HTR-8/SVneo (cell line): Measurements from ENCODE around the gene RAB31.
A peak's percentile ranks its signal among the peaks of the same experiment; 100 is the strongest.

Experiments
- DNase-seq: peaks from one replicate; pipeline ENCODE4 v3.0.0; 2011; ENCODE audit warnings: low spot score, mixed read lengths; ENCODE audit not compliant: insufficient read length
- FAIRE-seq: peaks from 2 replicates; lab custom pipeline; 2011; peaks lifted over from hg19 to GRCh38; lab: Jason Lieb, UNC

The RAB31 gene

DNA sequence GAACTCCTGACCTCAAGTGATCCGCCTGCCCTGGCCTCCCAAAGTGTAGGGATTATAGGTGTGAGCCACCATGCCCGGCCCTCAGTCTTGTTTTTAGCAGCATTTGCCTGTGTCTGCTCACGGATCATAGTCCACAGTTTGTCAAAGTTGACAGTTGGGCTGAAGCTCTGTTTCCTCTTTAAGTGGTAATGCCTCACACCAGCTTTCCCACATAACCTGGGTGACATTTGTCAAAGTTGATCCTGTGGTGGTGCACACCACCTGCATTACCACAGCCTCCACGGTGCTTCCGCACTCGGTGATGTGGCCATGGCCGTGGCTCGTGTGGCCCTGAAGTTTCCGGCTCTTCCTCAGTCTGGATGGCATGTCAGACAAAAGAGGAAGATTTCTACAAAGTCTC lies 27.1 kb downstream of the RAB31 start:
- DNase-seq (no peak), FAIRE-seq (no peak)

GRCh38 chr18:9735879-9736278 lies 27.8 kb downstream of the RAB31 start:
- no peak for DNase-seq
- FAIRE-seq, result no peak

DNA sequence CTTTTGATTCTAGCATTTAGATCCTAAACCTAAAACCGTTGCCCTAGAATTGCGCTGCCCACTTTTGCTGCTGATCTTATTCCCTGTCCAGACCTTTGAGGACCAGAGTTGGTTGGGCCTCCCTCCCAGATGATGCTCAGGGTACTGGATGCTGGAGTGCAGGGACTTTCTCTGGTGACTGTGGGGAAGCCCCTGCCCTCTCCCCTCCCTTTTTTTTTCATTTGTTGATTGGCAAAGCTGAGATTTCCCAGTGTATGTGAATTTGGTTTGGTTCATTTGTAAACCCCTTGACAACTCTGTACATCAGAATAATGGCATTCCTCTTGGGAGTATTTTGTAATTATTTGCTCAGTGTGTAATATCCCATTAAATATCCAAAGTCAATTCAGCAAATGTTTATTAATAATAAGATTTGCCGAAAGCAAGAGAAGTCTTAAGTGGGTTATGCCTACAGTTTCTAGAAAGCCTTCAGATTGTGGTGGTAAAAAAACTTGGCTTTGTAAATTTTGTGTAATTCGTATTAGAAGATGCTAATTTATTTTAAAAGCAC lies 28.3 kb downstream of the RAB31 start:
- DNase-seq (no peak), FAIRE-seq (no peak)

DNA sequence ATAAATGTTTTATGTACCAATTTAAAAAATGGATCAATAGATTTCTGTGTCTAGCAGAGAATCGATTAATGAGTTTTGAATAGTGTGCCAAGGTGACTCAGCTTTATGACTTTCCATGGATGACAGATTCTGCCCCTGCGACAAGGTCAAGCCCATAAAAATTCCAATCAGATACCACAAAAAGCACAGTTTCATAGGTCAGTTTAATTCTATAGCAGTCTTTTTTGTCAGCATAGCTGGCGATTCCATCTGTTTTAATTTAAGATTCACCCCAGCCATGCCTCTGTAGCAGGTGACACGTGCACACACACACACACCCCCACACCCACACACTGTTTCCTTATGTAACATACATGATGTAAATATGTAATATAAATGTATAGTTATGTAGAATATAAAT lies 28.9 kb downstream of the RAB31 start:
- DNase-seq (no peak), FAIRE-seq (no peak)

DNA sequence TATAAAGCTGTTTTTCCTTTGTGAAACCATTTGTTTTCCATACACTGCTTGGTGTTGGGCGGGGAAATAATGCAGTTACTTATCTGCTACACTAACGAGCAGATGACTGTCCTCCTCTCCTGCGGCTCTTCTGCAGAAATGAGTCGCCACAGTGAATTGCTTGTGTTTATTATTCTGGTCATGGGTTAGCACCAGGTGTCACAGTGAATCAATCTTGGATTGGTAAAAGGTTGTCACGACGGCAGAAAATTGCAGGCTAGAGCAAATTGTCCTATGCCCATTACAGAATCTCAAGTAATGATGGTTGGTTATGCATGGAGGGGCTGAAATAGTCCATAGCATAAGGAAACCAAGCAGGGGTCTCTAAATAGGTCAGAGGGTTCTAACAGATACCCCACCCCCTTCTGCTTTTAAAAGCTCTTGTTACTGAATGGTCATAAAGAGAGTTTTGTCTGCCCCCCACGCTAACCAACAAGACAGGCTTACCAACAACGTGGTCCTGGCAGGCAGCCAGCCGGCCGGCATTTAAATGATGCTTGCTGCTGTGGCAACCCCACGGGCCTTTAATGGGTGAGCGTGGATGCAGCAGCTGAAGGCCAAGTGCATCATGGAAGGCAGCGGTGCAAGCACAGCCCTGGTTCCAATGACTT lies 29.5 kb downstream of the RAB31 start:
- no peak for DNase-seq
- no peak for FAIRE-seq

DNA sequence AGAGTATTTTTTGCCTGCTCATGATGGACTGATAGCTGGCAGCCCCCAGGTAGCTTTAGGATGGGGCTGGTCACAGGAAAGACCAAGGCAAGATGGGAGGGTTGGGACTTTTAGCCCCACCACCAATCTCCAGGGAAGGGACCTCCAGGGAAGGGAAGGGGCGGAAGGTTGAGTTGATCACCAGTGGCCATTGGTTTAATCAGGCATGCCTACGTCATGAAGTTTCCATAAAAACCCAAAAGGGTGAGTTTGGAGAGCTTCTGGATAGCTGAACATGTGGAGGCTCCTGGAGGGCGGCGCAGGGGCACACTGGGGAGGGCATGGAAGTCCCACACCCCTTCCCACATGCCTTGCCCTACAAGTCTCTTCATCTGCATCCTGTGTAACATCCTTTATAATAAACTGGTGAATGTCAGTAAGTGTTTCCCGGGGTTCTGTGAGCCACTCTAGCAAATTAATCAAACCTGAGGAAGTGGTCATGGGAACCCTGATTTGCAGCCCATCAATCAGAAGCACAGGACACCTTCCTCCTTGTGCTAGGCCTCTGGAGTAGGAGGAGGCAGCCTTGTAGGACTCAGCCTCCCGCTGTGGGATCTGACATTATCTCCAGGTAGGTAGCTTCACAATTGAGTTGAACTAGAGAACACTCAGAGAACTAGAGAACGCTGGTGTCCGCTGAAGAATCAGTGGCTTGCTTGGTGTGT lies 30.3 kb downstream of the RAB31 start:
- FAIRE-seq (no peak), DNase-seq (no peak)

- FAIRE-seq, result no peak
- DNase-seq, result no peak
Observed at GRCh38 chr18:9739516-9739915, 31.4 kb downstream of the RAB31 start.

DNA sequence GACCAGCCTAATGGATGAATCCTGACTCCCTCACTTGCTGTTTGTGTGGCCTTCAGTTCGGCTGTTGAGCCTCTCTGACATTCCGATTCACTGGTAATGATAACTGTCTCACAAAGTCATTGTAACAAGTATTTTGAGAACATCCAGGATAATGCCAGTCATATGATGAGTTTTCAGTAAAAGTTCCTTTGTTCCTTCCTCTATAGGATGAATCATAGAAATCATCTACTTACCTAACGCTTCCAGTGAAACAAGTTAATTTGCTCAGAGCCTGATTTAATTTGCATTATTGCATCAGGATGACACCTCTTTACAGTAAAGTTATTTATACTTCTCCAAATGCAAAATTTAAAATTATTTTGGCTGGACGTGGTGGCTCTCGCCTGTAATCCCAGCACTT lies 32.0 kb downstream of the RAB31 start:
- no peak for DNase-seq
- no peak for FAIRE-seq

DNA sequence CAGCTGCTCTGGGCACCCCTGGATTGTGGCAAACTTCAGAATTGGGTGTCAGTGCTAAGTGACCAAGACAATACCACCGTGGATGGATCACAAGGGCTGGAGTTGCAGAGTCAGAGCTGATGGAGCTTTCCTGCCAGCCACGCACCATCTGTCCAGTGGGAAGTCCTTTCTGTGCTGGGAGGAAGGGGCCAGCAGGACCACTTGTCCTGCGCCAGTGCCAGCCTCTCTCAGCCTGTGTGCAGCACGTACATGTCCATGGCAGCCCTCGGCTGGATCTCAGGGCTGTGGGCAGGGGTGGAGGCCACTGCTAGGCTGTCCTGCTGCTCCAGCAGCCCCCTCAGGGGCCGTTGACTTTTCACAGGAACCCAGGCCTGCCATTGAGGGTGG lies 33.3 kb downstream of the RAB31 start:
- FAIRE-seq, result no peak
- DNase-seq, result no peak

DNA sequence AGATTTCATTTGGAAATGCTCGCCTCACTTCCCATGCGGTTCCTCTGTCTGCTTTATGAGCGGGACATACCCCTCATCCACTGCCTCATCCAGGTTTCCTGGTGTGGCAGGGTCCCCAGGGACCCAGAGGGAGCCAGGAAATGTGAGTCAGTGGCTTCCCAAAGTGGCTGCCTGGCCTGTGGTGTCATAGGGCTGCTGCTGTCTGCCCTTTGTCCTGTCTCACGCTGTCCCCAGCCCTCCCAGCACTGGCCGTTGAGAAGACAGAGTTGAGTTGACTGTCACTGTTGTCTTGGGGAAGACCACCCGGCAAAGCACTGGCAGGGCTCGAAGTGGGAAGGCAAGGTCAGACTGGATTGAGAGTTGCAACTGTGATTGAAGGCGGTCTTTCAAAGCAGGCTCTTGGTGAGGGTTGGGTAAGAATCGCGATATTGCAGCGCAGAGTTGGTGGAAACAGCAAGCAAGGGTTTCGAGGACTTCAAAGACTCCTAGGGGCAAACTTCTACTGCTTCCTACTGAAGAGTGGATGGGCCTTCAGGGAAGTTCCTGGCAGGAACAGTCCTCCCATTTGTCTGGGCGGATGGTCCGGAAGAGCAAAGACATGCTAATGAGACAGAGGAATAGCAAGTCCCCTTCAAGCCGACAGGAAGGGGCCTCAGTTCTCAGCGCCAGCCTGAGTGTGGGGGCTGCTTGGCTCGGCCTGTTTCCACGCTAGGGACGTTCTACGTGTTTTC lies 33.9 kb downstream of the RAB31 start:
- FAIRE-seq (no peak), DNase-seq (no peak)

DNA sequence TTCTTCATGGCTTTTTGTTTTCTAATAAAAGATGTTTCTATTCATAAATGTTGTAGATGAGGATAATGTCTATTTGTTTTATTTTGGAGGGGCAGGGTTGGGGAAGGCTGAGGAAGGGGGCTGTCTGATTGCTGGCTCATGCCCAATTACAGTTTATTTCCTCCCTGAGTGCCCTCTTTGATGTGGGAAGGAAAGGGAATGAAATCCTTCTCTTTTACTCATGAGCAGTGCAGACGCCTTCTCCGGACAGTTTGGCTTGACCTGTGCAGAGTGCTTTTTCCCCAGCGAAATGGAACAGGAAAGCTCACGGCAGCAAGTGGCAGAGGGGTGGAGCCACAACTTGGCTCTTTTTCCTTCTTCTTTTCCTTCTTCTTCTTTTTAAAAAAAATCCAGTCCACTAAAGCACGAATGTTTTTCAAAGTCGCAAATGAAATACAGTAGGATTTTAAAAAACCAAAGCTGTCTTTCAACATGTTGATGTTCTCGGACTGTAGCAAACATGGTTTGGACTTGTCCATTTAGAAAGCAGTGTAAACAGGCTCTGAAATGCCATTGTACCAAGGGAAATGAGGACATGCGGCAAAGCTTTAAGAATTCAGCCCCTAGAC lies 34.5 kb downstream of the RAB31 start:
- FAIRE-seq (no peak), DNase-seq (no peak)

DNA sequence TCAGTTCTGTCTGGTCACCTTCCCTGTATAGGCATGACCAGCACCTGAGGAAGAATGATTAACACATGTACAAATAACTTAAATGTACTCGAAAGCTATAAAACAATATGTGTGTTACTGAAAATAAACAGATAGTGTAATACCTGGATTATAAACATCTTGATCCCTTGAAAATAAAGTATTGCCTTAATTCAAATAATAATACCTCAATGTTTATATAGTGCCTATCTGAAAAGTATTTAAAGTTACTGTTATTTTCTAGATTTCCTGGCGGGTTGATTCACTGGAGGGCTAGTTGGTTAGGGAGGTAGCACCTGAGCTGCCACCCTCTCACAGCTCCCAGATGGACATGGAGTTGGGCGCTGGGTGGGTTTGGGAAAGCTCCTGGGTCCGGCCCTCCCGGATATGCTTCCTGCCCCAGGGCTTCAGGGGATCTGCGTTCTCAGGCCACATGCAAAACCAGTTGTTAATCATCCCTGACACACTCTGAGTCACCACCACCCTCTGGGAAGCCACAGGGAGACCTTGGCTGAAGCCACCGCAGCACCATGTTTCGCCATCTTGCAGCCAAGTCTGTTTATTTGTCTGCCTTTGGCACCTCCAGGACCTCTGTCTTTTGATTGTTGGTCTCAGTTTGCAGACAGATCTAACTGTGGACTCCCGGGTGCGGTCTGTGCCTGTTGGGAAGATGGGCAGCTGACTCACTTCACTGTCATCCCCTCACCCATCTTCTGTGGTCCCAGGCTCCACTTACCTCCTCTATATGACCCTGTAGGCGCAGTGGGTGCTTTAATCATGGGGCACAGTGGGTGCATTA lies 35.3 kb downstream of the RAB31 start:
- FAIRE-seq, result no peak

GRCh38 chr18:9746958-9747357 lies 38.9 kb downstream of the RAB31 start:
- no peak for DNase-seq
- FAIRE-seq, result no peak

More for the DNA sequence above, 35.3 kb downstream of the RAB31 start:
- DNase-seq, result peak; percentile 86

DNA sequence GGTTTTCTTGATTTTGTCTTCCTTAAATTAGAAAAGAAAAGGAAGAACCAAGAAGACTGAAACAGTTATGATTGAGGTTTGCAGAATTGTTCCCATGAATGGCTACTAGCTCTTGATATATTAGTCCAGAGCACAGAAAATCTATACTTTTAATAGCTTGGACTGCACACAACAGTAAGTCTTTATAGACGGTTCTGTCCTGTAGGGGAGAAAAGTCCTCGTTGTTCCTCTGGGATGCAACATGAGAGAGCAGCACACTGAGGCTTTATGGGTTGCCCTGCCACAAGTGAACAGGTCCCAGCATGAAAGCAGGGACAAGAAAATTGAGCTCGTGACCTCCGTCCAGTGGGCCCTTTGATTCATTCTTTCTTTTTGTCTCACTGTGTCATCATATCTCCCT lies 41.5 kb downstream of the RAB31 start:
- FAIRE-seq (no peak), DNase-seq (no peak)

DNA sequence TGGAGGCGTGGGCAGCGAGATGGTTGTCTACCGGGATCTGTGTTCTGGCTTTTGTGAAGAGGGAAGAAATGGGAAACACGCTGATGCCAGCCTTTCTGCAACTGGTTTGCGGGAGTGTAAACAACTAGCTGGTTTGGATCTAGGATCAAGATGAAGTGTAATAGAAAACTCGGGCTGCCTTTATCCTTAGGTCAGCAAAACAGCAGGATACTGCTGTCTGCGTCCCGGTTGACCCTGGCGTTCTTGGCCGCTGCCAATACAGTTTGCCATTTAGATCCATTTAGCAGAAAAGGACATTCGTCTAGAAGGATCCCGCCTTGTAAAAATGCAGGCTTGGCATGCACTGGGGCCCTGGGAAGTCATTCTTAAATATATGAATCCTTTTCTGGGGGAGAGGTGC lies 42.0 kb downstream of the RAB31 start:
- DNase-seq (no peak), FAIRE-seq (no peak)

DNA sequence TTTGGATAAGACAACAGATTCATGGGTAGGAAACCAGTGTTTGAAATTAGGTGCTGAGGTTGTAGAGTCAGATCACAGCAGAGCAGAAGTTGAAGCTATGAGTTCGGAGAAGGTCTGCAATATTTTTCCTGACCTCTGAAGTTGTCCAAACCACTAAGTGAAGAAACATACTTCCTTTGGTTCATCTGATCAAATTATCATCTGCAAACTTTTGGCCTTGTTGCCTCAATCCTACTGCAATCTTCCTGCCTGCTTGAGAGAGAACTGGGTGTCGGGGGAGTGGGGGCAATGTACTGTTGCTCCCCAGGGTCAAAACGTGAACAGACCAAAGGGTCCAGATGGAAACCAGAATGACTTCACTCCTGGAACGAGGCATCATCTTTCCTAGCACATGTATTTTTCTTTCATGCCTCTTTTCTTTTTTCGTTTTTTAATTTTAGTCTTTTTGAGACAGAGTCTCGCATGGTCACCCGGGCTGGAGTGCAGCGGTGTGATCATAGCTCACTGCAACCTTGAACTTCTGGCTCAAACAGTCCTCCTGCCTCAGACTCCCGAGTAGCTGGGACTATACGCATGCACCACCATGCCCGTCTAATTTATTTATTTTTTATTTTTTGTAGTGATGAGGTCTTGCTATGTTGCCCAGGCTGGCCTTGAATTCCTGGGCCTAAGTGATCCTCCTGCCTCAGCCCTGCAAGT lies 42.7 kb downstream of the RAB31 start:
- DNase-seq (no peak), FAIRE-seq (no peak)

GRCh38 chr18:9751371-9752031 lies 43.4 kb downstream of the RAB31 start:
- DNase-seq (no peak), FAIRE-seq (no peak)

DNA sequence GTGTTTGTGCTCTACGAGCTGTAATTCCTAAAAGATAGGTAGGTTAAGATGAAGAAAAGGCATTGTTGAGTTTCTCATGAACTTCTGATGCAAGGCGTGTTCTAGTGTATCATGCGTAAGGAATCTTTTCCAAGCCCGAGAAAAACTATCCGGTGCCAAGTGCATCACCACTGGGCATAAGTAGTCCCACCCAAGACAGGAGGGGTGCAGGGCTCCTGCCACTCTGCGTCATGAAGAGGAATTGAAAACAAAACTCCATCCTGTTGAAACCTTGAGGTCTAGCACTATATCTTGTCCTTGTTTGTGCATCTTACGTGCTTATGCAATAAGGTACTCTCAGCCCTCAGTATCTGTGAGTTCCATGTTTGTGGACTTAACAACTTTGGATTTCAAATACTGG lies 45.7 kb downstream of the RAB31 start:
- FAIRE-seq, result no peak
- DNase-seq, result no peak

DNA sequence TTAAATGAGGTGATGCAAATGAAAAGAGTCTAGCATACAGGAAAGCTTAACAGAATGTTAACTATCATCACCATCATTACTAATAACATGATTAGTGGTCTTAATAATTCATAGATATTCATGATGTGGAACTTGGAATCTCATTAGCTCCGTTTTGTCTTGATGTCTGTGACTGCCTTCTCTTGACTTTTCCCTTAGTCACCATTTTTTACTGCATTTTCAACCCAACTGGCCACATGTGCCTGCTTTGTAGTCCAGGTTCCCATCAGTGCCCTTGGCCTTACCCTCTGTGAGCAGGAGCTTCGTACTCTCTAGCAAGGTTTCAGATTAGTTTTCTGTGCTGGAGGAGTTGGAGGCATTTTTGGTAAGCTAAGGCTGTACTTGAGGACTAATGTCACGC lies 47.0 kb downstream of the RAB31 start:
- FAIRE-seq (no peak), DNase-seq (no peak)
